ENCODE results near the gene MRPL52.
"Not testable (repeated sequence)": the region's sequence is repeated elsewhere in the genome, so short reads cannot be mapped to it uniquely, and the experiment has no call there.

The MRPL52 gene

DNA sequence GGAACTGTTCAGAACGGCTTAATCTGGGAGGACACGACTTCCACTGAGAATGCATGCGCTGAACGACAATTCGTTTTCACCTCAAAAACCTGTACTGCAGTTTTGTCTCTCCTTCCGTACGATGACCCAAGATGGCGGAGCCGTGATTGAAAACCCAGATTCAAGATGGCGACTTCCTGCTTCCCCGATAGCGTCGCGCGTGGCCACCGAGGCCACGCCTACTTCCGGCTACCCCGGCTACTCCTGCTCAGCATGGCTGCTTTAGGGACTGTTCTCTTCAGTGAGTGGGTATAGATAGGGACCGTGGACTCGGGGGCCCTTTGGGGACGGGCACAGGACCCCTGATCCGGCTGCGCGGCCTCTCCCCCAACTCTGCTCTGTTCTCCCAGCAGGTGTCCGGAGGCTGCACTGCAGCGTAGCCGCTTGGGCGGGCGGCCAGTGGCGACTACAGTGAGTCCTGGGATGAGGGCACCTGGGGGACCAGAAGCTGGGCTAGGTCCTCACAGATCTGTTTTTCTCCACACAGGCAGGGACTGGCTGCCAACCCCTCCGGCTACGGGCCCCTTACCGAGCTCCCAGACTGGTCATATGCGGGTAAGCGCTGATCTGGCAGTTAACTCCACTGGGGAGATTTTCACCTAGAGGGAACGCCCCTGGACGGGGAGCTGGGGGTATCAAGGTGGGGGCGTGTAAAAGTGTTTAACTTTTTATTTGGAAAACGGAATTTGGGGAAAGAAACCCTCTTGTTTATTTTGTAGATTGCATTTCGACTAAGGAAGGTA lies at the start of gene MRPL52:
Gene MRPL52, plus strand, starts transcription at position 227 of the 782 bp plus-strand sequence. Its CDS starts 26 bp downstream, at position 253.
- DNase-seq (ENCODE audit: low read depth in 2 of 2), result no peak

DNA sequence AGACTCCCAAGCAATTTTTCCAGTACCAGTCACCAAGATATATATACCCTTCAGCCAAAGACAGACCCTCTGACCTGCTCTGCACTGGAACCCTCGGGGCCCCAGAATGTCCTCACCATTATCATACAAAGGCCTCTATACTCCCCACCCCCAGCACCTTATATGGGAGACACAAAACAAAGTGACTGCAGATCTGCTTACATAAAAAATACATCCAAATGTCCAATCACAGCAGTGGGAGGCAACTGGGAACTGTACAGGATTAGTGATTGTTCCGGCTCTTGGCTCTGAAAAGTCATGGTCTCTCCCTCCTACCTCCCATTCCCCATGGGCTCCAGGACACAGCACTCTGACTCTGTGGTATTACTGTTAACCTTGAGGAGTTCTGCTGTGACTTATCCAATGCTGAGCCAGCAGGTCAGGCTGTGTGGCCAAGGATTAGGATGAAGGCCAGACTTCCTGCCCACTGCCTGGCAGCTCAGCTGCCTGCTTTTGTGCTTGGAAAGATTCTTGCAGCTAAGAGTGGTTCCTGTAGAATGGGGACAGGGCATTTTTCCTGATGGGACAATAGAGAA lies 49.5 kb upstream of the MRPL52 start:
- DNase-seq (ENCODE audit: low read depth in 2 of 2), result no peak

DNA sequence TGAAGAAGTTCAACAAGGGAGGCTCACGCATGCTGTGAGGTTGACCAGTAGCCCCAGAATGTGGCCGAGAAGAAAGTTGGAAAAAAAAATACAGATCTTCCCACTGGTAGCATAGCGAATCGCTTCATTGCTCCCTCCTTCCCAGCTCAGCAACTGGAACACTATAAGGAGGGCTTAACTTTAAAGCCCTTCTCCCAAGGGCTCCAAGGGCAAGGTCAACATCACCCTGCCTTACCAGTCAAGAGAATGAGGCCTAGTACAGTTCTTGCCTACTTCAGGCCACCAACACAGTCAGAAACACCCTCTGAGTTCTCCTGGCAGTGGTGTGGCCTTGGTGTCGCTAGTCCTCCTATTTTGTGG lies 48.8 kb upstream of the MRPL52 start:
- no peak for DNase-seq (ENCODE audit: low read depth in 2 of 2)

DNA sequence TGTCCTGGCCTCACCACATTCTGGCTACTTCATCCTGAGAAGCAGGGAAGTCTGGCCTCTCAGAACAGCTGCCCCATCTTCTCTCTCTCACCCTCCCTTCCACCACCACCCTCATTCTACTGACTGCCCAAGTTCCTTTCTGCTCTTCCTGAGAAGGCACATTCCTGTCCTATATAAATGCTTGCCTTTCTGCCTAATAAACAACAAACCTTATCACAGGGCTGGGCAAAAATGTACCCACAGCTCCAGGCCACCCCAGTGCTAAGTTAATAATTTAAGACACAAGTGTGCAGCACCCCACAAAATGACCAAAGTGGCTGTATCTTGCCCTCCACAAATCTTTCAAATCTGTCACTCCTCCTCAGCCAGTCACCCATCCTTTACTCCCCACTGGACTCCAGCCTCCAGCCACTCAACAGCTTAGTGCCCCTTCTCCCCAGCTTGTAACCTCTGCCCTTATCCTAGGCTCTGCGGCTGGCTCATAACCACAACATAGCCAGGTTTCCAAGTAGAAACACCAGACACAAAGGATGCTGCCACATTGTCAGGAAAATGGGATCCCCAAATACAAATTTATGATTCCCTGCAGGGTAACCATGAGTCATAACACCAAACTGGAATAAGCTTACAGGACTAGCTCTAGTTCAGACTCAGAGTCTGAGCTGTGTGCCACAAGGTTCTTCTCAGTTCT lies 48.2 kb upstream of the MRPL52 start:
- DNase-seq (ENCODE audit: low read depth in 2 of 2), result no peak

DNA sequence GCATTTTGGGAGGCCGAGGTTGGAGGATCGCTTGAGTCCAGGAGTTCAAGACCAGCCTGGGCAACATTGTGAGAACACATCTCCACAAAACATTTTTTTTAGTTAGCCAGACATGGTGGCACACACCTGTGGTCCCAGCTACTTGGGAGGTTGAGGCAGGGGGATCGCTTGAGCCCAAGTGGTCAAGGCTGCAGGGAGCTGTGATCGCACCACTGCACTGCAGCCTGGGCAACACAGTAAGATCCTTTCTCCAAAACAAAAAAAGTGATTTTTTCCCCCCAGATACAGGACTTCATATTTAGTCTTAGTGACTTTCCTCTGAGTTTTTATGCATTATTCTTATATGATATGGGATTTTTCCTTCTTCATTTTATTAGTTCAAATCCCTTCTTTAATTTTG lies 43.0 kb upstream of the MRPL52 start:
- DNase-seq (ENCODE audit: low read depth in 2 of 2), result no peak

DNA sequence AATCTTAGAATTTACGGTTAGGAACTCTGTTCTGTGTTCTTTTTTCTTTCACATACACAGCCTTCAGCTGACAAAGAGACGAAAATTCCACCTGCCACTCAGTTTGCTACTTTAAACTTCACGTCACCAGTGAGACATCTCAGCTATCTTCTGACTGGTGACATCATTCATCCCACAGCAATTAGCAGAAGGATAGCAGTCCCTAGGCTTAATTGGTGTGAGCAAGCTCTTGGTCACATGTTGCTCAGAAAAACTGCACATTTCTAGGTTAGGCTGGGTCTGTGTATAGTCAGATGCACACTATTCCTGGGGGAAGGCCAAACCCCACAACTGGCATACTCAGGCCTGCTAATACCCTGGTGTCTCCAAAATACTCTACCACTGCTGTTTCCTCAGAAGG lies 38.4 kb upstream of the MRPL52 start:
- no peak for DNase-seq (ENCODE audit: low read depth in 2 of 2)

DNA sequence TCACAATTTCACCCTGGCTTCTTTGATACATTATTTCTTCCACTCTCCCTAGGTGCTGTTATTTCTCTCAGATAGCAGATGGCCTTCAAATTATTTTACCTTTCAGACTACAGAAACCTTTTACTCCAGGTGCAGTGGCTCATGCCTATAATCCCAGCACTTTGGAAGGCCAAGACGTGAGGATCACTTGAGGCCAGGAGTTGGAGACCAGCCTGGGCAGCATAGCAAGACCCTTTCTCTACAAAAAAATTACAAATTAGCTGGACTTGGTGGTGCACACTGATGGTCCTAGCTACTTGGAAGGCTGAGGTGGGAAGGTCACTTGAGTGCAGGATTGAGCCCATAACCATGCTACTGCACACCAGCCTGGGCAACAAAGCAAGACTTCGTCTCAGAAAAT lies 37.5 kb upstream of the MRPL52 start:
- DNase-seq (ENCODE audit: low read depth in 2 of 2), result no peak

DNA sequence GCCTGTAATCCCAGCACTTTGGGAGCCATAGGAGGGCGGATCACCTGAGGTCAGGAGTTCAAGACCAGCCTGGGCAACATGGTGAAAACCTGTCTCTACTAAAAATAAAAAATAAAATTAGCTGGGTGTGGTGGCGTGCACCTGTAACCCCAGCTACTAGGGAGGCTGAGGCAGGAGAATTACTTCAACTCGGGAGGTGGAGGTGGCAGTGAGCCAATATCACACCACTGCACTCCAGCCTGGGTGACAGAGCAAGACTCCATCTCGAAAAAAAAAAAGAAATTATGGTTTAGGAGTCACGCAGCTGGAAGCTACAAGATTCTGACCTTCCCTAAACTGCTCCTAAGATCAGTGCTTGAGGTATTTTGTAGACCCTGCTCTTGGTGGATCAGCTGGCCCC lies 36.1 kb upstream of the MRPL52 start:
- not testable (repeated sequence) for DNase-seq (ENCODE audit: low read depth in 2 of 2)

DNA sequence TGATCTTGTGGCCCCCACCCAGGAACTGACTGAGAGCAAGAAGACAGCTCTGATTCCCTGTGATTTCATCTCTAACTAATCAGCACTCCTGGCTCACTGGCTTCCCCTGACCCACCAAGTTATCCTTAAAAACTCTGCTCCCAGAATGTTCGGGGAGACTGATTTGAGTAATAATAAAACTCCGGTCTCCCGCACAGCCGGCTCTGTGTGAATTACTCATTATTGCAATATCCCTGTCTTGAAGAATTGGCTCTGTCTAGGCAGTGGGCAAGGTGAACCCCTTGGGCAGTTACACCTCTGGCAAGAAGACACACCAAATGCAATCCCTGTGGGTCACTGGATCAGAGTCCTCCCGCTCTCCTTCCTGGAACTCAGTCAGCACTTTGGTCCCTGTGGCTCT lies 35.7 kb upstream of the MRPL52 start:
- no peak for DNase-seq (ENCODE audit: low read depth in 2 of 2)

DNA sequence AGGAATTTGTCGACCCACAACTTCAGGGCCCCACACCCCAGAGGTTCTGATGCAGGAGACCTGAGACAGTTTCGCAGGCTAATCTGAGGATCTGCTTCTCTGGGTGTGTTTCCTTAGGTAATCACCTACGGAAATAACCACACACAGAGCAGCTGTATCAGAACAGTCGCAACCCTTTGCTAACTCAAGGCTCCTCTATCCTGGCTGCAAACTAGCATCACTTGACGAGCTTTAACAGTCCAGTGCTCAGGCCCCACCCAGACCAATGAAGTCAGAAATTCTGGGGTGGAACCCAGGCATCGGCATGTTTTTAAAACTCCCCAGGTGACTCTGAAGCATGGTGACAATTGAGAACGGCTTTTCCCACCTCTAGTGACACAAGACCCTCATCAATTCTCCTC lies 35.1 kb upstream of the MRPL52 start:
- no peak for DNase-seq (ENCODE audit: low read depth in 2 of 2)

DNA sequence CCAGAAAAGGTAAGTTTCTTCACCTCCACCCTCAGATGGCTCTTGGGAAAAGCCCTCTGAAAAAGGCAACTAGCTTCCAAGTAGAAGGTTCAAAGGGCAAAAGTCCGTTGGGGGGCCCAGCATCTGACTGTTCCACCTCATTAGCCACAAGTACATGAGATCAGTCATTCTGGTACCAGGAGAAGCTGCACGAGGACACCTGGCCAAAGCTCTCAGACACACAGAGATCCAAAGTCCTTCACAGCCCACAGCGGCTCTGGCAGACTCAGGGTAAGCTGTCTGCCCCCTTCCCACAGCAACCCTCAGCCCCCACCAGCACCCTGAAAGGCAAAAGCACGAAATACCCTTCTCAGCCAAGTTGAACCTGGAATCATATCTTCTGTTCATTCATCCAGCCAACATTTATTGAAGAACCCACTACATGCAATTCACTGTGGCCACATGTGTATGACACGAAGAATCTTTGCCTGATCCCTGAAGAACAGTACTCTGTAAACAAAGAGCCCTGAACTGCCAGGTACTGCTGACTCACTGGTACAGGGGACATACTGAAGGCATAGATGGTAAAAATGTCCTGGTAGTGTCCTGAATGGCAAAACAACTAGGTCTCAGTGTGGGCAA lies 33.5 kb upstream of the MRPL52 start:
- no peak for DNase-seq (ENCODE audit: low read depth in 2 of 2)

DNA sequence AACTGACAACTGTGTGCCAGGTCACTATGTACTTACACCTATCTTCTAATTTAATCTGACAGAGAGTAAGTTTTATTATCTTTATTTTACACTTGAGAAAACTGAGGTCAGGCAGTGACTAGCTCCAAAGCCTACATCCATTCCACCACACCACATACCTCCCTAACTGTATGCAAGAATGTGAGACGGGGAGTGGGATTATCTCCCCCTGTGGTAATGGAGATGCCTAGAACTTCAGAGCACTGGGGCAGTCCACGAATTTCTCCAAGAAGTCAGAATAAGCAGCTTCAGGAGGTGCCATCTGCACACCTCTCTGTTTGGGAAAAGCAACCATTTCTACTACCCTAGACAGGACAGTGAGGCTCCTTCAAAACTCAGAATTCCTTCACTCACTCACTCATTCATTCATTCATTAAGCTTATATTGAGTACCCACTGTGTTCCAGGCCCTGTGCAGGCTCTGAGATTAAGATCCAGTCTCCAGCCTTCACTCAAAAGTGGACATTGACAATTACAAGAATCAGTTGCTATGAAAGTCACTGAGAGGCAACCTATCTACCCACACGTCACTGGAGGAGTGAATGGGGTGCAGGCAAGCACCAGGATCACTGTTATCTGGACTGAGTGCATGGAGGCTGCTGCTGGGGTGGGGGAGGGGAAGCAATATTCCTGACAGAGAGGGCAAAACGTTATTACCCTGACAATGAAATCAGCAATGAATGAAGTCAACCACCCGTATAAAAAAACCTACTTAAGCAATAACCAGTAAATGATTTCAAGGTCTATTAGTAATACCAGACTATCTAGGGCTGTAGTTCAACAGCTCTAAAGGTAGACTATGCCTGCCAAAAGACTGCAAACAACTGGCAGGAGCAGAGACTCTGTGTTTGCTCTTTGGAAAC lies 32.4 kb upstream of the MRPL52 start:
- DNase-seq (ENCODE audit: low read depth in 2 of 2), result no peak

DNA sequence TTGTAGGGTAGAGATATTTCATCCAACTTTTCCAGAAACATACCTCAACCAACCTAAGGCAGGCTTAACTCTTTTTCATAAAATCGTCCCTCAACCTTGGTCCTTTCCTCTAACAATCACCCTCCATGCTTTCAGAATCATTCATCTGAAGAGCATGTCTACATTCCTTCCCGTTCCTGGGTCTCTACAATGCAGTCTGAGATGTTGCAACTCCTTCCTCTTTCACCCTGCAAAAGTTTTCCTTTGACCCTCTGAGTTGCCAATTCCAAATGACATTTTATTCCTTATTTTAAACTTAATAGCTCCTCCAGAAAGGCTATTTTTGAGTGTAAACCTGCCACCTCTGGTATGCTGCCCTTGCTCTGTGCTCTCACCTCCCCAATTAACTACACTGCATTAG lies 31.2 kb upstream of the MRPL52 start:
- no peak for DNase-seq (ENCODE audit: low read depth in 2 of 2)

DNA sequence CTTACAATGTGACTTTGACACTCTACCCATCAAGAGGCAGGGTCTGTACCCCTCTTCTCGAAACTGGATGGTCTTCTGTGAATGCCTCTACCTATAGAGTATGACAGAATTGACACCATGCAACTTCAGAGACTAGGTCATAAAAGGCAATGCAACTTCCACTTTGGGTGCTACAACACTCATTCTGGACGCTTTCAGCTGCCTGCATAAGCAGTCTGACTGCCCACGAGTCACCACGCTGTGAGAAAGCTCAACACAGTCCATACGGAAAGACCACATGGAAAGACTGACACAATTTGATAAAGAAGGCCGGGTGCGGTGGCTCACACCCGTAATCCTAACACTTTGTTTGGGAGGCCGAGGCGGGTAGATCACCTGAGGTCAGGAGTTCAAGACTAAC lies 29.3 kb upstream of the MRPL52 start:
- no peak for DNase-seq (ENCODE audit: low read depth in 2 of 2)

DNA sequence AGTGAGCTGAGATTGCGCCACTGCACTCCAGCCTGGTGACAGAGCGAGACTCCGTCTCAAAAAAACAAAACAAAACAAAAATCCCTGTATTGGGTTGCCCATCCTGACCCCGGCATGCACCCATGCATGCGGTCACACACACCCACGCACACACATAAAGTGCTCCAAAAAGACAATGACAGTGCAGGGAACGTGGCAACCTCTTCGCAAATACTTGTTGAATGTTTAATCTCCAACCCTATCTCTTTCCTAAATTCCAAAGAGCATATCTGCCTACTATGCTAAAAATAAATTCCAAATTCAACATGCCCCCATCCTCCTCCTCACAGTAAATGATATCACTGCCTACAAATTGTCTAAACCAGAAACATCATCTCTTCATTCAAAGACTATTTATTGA lies 28.0 kb upstream of the MRPL52 start:
- DNase-seq (ENCODE audit: low read depth in 2 of 2), result no peak

DNA sequence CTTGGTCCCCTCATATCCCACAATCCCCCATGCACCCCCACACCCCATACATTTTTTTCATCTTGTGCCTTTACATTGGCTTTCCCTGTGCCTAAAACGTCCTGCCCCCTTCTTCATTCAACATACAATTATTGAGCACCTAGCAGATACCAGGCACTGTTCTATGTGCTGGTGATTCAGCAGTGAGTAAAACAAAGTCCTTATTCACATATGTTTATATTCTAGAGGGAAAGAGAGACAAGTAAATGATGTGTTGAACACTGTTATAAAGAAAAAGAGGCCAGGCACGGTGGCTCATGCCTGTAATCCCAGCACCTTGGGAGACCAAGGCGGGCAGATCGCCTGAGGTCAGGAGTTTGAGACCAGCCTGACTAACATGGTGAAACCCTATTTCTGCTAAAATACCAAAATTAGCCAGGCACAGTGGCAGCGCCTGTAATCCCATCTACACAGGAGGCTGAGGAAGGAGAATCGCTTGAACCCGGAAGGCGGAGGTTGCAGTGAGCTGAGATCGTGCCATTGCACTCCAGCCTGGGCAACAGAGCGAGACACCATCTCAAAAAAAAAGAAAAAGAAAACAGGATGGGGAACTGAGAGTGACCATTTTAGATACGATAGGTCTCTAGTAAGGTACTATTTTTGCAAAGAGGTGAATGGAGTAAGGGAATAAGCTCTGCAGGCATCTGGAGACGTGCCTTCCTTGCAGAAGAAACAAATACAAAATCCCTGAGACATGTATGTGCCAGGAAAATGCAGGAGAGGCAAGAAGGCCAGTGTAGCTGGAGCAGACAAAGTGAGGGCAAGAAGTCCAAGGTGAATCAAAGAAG lies 26.6 kb upstream of the MRPL52 start:
- DNase-seq (ENCODE audit: low read depth in 2 of 2), result no peak

DNA sequence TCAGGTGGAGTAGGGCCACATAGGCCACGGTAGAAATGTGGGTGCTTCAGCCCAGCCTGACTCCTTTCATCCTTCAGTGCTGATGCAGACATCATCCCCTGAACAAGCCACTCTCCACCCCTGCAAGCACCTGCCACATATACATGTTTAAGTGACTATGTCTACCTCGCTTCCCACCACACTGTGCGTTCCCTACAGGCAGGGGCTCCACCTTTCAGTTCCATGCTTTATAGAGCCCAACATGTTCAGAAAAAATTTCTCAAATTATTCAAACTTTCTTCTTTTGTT lies 26.1 kb upstream of the MRPL52 start:
- DNase-seq (ENCODE audit: low read depth in 2 of 2), result no peak

DNA sequence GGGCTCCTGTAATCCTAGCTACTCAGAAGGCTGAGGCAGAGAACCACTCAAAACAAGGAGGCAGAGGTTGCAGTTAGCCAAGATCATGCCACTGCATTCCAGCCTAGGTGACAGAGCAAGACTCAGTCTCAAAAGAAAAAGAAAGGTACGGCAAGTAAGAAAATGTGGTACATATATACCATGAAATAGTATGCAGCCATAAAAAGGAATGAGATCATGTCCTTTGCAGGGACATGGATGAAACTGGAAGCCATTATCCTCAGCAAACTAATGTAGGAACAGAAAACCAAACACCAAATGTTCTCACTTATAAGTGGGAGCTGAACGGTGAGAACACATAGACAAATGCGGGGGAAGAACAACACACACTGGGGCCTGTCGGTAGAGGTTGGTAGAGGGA lies 24.5 kb upstream of the MRPL52 start:
- DNase-seq (ENCODE audit: low read depth in 2 of 2), result not testable (repeated sequence)

DNA sequence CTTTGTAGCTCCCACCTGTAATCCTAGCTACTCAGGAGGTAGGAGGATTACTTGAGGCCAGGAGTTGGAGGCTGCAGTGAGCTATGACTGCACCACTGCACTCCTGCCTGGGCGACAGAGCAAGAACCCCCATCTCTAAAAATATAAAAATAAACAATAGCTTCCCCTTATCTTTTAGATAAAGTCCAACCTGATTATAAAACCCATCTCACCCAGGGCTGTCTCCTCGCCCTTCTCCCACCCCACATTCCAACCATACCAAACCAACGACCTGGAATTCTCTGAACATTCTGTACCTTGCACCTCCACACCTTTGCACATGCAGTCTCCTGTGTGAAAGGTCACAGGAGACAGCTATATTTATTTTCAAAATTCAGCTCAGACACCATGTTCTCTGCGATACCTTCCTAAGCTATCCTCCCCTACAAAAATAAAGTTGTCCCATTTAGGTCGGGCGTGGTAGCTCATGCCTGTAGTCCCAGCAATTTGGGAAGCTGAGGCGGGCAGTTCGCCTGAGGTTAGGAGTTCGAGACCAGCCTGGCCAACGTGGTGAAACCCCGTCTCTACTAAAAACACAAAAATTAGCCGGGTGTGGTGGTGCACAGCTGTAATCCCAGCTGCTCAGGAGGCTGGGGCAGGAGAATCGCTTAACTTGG lies 22.1 kb upstream of the MRPL52 start:
- DNase-seq (ENCODE audit: low read depth in 2 of 2), result no peak

DNA sequence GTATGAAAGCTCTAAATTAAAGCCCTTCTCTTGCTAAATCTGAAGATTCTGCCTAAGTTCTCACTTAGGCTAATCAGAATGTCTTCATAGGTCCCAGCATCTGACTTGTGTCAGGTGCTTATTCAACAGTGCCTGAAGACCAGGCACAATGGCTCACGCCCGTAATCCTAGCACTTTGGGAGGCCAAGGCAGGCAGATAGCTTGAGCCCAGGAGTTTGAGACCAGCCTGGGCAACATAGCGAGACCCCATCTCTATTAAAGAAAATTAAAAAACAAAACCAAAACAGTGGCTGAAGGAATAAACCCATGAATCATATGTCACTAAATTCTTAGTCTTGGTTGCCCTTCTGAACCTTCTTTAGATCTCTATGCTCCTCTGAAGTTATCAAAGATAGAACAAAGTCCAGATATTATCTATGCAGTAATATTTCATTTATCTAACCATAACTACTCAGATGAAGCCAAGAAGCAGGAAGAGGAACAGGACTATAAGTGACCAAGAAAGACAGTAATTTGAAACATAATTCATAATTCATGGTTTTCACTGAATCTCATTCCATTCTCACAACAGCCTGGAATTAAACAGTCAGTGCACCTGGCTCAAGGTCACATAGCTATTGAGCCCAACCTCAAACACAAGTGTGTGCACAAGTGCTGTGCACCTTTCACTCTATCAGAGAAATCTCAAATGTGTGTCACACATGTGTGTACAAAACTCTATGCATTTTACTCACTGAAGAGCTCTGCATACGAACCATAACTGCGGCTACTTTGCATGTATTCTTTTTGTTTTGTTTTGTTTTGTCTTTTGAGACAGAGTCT lies 21.1 kb upstream of the MRPL52 start:
- DNase-seq (ENCODE audit: low read depth in 2 of 2), result no peak
